ENCODE data around the gene EP400.

EP400 gene

DNA sequence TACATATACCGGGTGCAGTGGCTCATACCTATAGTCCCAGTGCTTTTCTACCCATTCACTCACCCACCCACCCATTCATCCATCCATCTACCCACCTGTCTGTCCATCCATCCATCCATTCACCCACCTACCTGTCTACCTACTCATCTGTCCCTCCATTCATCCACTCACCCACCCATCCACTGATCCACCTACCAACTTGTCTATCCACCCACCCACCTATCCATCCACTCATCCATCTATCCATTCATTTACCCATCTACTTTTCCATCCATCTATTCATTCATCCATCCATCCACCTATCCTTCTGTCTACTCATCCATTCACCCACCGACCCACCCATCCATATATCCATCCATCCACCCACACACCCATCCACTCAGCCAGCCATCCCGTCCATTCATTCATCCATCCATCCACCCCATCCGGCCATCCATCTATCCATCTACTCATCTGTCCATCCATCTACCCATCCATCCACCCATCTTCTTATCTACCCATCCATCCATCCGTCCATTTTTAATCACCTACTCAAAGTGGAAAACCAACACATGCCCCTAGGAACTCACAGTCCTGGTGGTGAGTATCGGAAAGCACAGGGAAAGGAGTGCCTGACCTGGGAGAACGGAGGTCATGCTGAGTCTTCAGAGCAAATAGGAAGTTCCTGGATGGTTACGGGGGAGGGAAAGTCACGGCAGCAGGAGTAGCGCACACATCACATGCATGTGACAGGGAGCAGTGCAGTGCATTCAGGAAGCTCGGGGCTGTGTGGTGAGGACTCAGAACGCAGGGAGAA lies 174.4 kb downstream of the EP400 start:
- DNase-seq (ENCODE audit: low spot score): no peak

GRCh38 chr12:132124766-132125425 lies 175.2 kb downstream of the EP400 start:
- DNase-seq (ENCODE audit: low spot score): no peak

- DNase-seq (ENCODE audit: low spot score): no peak
These were observed 176.0 kb downstream of the EP400 start for GRCh38 chr12:132125736-132126135.

DNA sequence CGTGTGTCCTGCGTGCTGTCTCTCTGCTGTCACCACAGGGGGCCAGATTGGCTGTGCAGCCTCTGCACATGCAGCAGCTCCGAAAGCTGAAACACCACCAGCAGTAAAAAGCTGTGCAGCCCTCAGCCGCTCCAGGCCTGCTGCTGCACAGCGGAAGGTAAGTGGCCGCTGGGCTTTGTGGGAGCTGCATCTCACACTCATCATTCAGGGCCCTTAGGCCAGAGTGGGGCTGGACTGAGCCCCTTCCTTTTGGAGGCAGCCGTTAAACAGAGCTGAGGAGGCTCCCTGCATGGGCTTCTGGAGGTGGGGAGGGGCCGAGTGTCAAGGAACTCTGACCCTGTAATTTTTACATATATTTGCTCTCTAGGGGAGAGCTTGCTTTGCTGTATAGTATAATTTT lies 177.3 kb downstream of the EP400 start:
- DNase-seq (ENCODE audit: low spot score): no peak

DNA sequence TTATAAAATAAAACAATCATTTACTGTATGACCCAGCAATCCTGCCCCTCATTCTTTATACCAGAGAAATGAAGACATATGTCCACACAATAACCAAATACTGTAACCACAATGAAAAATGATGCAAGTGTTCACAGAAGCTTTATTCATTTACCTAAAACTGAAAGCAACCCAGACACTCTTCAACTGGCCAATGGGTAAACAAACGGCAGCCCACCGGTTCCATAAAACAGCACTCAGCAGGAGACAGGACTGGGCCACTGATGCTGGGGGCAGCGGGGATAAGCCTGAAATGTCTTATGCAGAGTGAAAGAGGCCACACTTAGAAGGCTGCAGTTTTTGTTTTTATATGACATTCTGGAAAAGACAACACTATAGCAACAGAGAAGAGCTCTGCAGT lies 179.3 kb downstream of the EP400 start:
- DNase-seq (ENCODE audit: low spot score): no peak

- no peak for DNase-seq (ENCODE audit: low spot score)
These were observed 180.9 kb downstream of the EP400 start for GRCh38 chr12:132130690-132131089.
